Liver (tissue), 3 donors: ENCODE data around the gene HILPDA.

Experiments
- EGR1 ChIP-seq, 2 donors: IDR thresholded peaks; 2 replicates each; pipeline ENCODE4 v1.6.1; 2016 to 2018; ENCODE audit warnings: antibody characterized with exemption in 2 of 2, low read depth in 2 of 2
- GABPA ChIP-seq, 2 donors: IDR thresholded peaks in 1 of 2; conservative IDR thresholded peaks in 1 of 2; 2 replicates each; pipeline ENCODE4 v1.6.1; 2016; ENCODE audit warnings: antibody characterized with exemption in 2 of 2, mild to moderate bottlenecking in 1 of 2, moderate library complexity in 1 of 2
- JUND ChIP-seq, 2 donors: IDR thresholded peaks; 2 replicates each; pipeline ENCODE4 v1.6.1; 2016; ENCODE audit warnings: antibody characterized with exemption in 2 of 2
- RXRA ChIP-seq, 2 donors: IDR thresholded peaks; 2 replicates each; pipeline ENCODE4 v1.6.1; 2017 to 2018; ENCODE audit warnings: antibody characterized with exemption in 2 of 2, mild to moderate bottlenecking in 1 of 2
- SP1 ChIP-seq: IDR thresholded peaks from 2 replicates; pipeline ENCODE4 v1.6.1; 2018; ENCODE audit warnings: antibody characterized with exemption, mild to moderate bottlenecking
- TAF1 ChIP-seq: conservative IDR thresholded peaks from 2 replicates; pipeline ENCODE4 v1.6.1; 2016; ENCODE audit warnings: antibody characterized with exemption, mild to moderate bottlenecking
- YY1 ChIP-seq: IDR thresholded peaks from 2 replicates; pipeline ENCODE4 v1.6.1; 2016; ENCODE audit warnings: antibody characterized with exemption, mild to moderate bottlenecking
- TF ChIP-seq, protein P1 (sequence below): fragments of 150-350 bp; IDR thresholded peaks from 2 replicates; pipeline ENCODE4 v1.5.1; 2017; ENCODE audit warnings: improper control_type of control experiment, low read depth, low read length; ENCODE audit not compliant: missing input control
- TF ChIP-seq, protein P2 (sequence below): IDR thresholded peaks from 2 replicates; pipeline ENCODE4 v1.6.1; 2016; ENCODE audit warnings: antibody characterized with exemption
- TF ChIP-seq, protein P3 (sequence below): IDR thresholded peaks from 2 replicates; pipeline ENCODE4 v1.6.1; 2016; ENCODE audit warnings: antibody characterized with exemption
- TF ChIP-seq, protein P4 (sequence below): IDR thresholded peaks from 2 replicates; pipeline ENCODE4 v1.6.1; 2016; ENCODE audit warnings: antibody characterized with exemption
- donor health status: healthy.
- donor health status: healthy.

DNA sequence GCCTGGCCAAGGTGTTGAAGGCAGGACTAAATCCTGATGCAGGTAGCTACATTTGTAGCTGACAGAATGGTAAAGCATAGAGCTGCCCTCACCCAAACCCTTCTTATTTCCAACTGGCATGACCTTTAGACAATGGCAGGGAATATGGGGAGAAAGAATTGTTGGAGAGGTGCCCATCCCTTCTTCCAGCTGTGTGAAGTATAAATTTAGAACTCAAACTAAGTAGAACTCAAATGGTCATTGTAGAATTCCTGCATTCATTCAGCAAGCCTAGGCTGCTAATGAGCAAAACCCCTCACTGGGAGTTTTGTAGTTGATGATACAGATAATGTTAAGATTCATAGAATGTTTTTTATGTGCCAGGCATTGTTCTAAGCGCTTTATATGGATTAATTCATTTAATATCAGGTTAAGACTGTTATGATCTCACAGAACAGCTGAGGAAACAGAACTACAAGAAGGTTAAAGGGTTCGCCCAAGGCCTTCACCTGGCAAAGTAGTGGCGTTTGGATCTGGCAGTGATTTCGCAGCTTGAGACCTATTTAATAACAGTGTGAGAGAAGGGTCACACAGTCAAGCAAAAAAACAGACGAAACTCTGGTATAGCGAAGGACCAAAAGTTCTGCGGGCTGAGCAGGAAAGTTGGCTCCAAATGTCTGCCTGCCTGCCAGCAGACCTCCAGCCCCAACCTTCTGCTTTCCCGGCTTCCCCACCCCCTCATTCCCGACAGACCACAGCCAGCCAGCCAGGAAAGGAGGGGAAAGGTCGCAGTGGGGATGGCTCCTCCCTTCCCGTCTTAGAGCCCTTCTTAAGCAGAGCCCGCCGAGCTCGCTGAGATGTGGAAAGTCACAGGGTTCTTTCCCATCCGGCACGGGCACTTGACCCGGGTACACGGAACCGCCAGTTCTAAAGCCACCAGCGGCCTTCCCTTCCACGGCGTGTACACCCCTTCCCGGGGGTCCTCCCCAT, 1.6 kb upstream of the HILPDA start:
- TF ChIP-seq, protein P1, sequence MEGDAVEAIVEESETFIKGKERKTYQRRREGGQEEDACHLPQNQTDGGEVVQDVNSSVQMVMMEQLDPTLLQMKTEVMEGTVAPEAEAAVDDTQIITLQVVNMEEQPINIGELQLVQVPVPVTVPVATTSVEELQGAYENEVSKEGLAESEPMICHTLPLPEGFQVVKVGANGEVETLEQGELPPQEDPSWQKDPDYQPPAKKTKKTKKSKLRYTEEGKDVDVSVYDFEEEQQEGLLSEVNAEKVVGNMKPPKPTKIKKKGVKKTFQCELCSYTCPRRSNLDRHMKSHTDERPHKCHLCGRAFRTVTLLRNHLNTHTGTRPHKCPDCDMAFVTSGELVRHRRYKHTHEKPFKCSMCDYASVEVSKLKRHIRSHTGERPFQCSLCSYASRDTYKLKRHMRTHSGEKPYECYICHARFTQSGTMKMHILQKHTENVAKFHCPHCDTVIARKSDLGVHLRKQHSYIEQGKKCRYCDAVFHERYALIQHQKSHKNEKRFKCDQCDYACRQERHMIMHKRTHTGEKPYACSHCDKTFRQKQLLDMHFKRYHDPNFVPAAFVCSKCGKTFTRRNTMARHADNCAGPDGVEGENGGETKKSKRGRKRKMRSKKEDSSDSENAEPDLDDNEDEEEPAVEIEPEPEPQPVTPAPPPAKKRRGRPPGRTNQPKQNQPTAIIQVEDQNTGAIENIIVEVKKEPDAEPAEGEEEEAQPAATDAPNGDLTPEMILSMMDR, result no peak
- TF ChIP-seq, protein P2, sequence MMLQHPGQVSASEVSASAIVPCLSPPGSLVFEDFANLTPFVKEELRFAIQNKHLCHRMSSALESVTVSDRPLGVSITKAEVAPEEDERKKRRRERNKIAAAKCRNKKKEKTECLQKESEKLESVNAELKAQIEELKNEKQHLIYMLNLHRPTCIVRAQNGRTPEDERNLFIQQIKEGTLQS, result peak; percentile 29
- TF ChIP-seq TAF1 (no peak), YY1 (peak; percentile 54), SP1 (peak; percentile 95), GABPA (IDR thresholded peaks at IDR 0.05 in 1 of 2, conservative IDR thresholded peaks at IDR 0.05 in 1 of 2) (peak in 1 of 2 donors; percentile 24), EGR1 (IDR thresholded peaks at IDR 0.05; ENCODE audit: low read depth in 2 of 2) (peak; percentile 82 to 94), JUND (IDR thresholded peaks at IDR 0.05) (no peak), RXRA (IDR thresholded peaks at IDR 0.05) (peak; percentile 90 to 94)
- TF ChIP-seq, protein P3, sequence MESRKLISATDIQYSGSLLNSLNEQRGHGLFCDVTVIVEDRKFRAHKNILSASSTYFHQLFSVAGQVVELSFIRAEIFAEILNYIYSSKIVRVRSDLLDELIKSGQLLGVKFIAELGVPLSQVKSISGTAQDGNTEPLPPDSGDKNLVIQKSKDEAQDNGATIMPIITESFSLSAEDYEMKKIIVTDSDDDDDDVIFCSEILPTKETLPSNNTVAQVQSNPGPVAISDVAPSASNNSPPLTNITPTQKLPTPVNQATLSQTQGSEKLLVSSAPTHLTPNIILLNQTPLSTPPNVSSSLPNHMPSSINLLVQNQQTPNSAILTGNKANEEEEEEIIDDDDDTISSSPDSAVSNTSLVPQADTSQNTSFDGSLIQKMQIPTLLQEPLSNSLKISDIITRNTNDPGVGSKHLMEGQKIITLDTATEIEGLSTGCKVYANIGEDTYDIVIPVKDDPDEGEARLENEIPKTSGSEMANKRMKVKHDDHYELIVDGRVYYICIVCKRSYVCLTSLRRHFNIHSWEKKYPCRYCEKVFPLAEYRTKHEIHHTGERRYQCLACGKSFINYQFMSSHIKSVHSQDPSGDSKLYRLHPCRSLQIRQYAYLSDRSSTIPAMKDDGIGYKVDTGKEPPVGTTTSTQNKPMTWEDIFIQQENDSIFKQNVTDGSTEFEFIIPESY, result no peak
- TF ChIP-seq, protein P4, sequence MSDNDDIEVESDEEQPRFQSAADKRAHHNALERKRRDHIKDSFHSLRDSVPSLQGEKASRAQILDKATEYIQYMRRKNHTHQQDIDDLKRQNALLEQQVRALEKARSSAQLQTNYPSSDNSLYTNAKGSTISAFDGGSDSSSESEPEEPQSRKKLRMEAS, result peak; percentile 58
